SK-N-SH (cell line): ENCODE measurements around the gene CDCP2.

Experiments
- EP300 ChIP-seq, 2 experiments: IDR thresholded peaks; 2 replicates each; pipeline versions ENCODE4 v1.4.0 to v1.6.1; 2012; ENCODE audit warnings: borderline replicate concordance in 1 of 2, low read depth in 1 of 2, low read length in 1 of 2
- FOSL2 ChIP-seq: IDR thresholded peaks from 2 replicates; pipeline ENCODE4 v1.4.0; 2012; ENCODE audit warnings: low read depth, mild to moderate bottlenecking, moderate library complexity, borderline replicate concordance
- GABPA ChIP-seq: IDR thresholded peaks from 2 replicates; pipeline ENCODE4 v1.4.0; 2012; ENCODE audit warnings: low read depth, mild to moderate bottlenecking
- JUND ChIP-seq: IDR thresholded peaks from 2 replicates; pipeline ENCODE4 v1.4.0; 2012
- MAX ChIP-seq: IDR thresholded peaks from 2 replicates; pipeline ENCODE4 v1.4.0; 2012; ENCODE audit warnings: low read depth
- POLR2AphosphoS5 ChIP-seq: IDR thresholded peaks from 2 replicates; pipeline ENCODE4 v1.6.1; 2012; ENCODE audit warnings: low read depth, low read length
- RFX5 ChIP-seq: IDR thresholded peaks from 2 replicates; pipeline ENCODE4 v1.6.1; 2012; ENCODE audit warnings: mild to moderate bottlenecking, improper control_type of control experiment, low read length
- SIN3A ChIP-seq: IDR thresholded peaks from 2 replicates; pipeline ENCODE4 v1.6.1; 2012; ENCODE audit warnings: low read depth, mild to moderate bottlenecking, low read length, moderate library complexity, borderline replicate concordance
- USF1 ChIP-seq: IDR thresholded peaks from 2 replicates; pipeline ENCODE4 v1.4.0; 2012; ENCODE audit warnings: low read depth, borderline replicate concordance
- USF2 ChIP-seq: fragments of 150-350 bp; IDR thresholded peaks from 2 replicates; pipeline ENCODE4 v1.6.1; 2017; ENCODE audit warnings: antibody characterized with exemption, low read length, low read depth, borderline replicate concordance
- TF ChIP-seq, protein P1 (sequence below): IDR thresholded peaks from 2 replicates; pipeline ENCODE4 v1.6.1; 2012; ENCODE audit warnings: mild to moderate bottlenecking, low read depth, low read length, moderate library complexity
- TF ChIP-seq, protein P2 (sequence below): fragments of 200-600 bp; sonication (generic); IDR thresholded peaks from 2 replicates; pipeline ENCODE4 v1.6.1; 2017; ENCODE audit warnings: antibody characterized with exemption, mild to moderate bottlenecking, moderate library complexity
- TF ChIP-seq, protein P3 (sequence below): IDR thresholded peaks from 2 replicates; pipeline ENCODE4 v1.4.0; 2012; ENCODE audit warnings: low read depth, borderline replicate concordance

DNA sequence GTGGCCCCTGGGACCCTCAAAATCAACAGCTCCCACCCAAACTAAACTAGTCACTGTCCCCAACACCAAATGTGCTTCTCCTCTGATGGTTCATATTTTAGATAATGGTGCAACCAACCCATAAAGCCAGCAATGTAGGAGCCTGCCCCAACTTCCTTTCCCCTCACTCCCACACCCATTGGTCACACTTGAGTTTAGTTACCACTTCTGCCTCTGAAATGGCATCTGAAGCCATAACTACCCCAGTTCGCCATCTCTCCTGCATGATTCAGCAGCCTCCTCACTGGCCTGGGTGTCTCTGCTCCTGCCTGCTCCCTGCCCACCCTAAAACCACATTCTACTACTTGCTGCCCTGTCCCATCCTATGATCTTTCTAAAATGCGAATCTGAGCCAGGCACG is 3.4 kb upstream of the CDCP2 start:
- TF ChIP-seq MAX: no peak
- TF ChIP-seq USF2: no peak
- TF ChIP-seq, protein P1, sequence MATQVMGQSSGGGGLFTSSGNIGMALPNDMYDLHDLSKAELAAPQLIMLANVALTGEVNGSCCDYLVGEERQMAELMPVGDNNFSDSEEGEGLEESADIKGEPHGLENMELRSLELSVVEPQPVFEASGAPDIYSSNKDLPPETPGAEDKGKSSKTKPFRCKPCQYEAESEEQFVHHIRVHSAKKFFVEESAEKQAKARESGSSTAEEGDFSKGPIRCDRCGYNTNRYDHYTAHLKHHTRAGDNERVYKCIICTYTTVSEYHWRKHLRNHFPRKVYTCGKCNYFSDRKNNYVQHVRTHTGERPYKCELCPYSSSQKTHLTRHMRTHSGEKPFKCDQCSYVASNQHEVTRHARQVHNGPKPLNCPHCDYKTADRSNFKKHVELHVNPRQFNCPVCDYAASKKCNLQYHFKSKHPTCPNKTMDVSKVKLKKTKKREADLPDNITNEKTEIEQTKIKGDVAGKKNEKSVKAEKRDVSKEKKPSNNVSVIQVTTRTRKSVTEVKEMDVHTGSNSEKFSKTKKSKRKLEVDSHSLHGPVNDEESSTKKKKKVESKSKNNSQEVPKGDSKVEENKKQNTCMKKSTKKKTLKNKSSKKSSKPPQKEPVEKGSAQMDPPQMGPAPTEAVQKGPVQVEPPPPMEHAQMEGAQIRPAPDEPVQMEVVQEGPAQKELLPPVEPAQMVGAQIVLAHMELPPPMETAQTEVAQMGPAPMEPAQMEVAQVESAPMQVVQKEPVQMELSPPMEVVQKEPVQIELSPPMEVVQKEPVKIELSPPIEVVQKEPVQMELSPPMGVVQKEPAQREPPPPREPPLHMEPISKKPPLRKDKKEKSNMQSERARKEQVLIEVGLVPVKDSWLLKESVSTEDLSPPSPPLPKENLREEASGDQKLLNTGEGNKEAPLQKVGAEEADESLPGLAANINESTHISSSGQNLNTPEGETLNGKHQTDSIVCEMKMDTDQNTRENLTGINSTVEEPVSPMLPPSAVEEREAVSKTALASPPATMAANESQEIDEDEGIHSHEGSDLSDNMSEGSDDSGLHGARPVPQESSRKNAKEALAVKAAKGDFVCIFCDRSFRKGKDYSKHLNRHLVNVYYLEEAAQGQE: no peak
- TF ChIP-seq FOSL2: no peak
- no peak for TF ChIP-seq POLR2AphosphoS5
- TF ChIP-seq, protein P2, sequence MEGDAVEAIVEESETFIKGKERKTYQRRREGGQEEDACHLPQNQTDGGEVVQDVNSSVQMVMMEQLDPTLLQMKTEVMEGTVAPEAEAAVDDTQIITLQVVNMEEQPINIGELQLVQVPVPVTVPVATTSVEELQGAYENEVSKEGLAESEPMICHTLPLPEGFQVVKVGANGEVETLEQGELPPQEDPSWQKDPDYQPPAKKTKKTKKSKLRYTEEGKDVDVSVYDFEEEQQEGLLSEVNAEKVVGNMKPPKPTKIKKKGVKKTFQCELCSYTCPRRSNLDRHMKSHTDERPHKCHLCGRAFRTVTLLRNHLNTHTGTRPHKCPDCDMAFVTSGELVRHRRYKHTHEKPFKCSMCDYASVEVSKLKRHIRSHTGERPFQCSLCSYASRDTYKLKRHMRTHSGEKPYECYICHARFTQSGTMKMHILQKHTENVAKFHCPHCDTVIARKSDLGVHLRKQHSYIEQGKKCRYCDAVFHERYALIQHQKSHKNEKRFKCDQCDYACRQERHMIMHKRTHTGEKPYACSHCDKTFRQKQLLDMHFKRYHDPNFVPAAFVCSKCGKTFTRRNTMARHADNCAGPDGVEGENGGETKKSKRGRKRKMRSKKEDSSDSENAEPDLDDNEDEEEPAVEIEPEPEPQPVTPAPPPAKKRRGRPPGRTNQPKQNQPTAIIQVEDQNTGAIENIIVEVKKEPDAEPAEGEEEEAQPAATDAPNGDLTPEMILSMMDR: no peak
- TF ChIP-seq RFX5: no peak
- TF ChIP-seq SIN3A: no peak
- TF ChIP-seq EP300 (IDR thresholded peaks at IDR 0.05; ENCODE audit: borderline replicate concordance in 1 of 2, low read depth in 1 of 2, low read length in 1 of 2): no peak
- no peak for TF ChIP-seq JUND
- TF ChIP-seq GABPA: no peak
- TF ChIP-seq, protein P3, sequence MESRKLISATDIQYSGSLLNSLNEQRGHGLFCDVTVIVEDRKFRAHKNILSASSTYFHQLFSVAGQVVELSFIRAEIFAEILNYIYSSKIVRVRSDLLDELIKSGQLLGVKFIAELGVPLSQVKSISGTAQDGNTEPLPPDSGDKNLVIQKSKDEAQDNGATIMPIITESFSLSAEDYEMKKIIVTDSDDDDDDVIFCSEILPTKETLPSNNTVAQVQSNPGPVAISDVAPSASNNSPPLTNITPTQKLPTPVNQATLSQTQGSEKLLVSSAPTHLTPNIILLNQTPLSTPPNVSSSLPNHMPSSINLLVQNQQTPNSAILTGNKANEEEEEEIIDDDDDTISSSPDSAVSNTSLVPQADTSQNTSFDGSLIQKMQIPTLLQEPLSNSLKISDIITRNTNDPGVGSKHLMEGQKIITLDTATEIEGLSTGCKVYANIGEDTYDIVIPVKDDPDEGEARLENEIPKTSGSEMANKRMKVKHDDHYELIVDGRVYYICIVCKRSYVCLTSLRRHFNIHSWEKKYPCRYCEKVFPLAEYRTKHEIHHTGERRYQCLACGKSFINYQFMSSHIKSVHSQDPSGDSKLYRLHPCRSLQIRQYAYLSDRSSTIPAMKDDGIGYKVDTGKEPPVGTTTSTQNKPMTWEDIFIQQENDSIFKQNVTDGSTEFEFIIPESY: no peak
- no peak for TF ChIP-seq USF1
